NCI-H526 (cell line): ENCODE data around the gene DHRSX.
"Not testable (repeated sequence)": the region's sequence is repeated elsewhere in the genome, so short reads cannot be mapped to it uniquely, and the experiment has no call there.

Source experiments
- DNase-seq, 2 experiments: peaks; one replicate each; lab custom pipeline; 2025; lab: John Stamatoyannopoulos, UW

The DHRSX gene

DNA sequence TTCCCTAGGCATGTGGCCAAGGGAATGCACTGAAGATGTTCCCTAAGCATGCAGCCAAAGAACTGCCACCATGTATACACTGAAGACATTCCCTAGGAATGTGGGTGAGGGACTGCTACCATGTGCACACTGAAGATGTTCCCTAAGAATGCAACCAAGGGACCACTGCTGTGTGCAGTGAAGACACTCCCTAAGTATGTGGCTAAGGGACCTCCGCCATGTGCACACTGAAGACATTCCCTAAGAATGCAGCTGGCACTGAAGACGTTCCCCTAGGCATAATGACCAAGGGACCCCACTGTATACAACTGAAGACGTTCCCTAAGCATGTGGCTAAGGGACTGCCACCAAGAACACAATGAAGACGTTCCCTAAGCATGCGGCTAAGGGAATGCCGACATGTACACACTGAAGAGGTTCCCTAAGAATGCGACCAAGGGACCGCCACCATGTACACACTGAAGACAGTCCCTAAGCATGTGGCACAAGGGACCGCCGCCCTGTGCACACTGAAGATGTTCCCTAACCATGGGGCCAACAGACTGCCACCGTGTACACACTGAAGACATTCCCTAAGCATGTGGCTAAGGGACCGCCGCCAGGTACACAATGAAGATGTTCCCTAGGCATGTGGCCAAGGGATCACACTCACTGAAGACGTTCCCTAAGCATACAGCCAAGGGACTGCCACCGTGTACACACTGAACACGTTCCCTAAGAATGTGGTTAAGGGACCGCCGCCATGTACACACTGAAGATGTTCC, 25.6 kb downstream of the DHRSX start:
- no peak for DNase-seq

GRCh38 chrX:2474280-2474962, 26.4 kb downstream of the DHRSX start:
- no peak for DNase-seq

- not testable (repeated sequence) for DNase-seq
Measured at GRCh38 chrX:2473064-2473463, 27.7 kb downstream of the DHRSX start.

DNA sequence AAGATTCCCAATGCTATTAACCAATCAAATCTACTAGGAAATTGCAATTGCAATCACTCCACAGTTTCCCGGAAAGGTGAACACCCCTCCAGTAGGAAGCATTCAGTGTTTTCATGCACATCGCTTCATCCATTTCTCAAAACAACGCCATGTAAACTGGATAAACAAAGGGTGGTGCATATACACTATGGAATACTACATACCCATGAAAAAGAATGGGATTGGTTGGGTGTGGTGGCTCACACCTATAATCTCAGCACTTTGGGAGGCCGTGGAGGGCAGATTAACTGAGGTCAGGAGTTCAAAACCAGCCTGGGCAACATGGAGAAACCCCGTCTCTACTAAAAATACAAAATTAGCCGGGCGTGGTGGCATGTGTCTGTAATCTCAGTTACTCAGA, 29.1 kb downstream of the DHRSX start:
- DNase-seq, result no peak

- DNase-seq, result not testable (repeated sequence)
Measured at GRCh38 chrX:2471126-2471525, 29.6 kb downstream of the DHRSX start.

GRCh38 chrX:2469852-2470251, 30.9 kb downstream of the DHRSX start:
- DNase-seq, result not testable (repeated sequence)

DNA sequence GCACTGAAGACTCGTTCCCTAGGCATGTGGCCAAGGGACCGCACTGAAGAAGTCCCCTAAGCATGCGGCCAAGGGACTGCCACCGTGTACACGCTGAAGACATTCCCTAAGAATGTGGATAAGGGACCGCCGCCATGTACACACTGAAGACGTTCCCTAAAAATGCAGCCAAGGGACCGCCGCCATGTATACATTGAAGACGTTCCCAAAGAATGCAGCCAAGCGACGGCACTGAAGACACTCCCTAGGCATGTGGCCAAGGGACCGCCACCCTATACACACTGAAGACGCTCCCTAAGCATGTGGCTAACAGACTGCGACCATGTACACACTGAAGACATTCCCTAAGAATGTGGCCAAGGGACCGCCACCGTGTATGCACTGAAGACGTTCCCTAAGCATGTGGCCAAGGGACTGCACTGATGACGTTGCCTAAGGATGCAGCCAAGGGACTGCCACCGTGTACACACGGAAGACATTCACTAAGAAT, 31.5 kb downstream of the DHRSX start:
- no peak for DNase-seq

- DNase-seq, result no peak
Measured at GRCh38 chrX:2468261-2469195, 32.2 kb downstream of the DHRSX start.

- DNase-seq, result no peak
Measured at GRCh38 chrX:2466876-2467656, 33.7 kb downstream of the DHRSX start.

DNA sequence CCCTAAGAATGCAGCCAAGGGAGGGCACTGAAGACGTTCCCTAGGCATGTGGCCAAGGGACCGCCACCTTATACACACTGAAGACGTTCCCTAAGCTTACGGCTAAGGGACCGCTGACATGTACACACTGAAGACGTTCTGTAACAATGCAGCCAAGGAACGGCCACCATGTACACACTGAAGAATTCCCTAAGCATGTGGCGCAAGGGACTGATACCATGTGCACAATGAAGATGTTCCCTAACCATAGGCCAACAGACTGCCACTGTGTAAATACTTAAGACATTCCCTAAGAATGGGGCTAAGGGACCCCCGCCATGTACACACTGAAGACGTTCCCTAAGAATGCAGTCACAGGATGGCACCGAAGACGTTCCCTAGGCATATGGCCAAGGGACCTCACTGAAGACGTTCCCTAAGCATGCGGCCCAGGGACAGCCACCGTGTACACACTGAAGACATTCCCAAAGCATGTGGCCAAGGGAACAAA, 36.1 kb downstream of the DHRSX start:
- no peak for DNase-seq

DNA sequence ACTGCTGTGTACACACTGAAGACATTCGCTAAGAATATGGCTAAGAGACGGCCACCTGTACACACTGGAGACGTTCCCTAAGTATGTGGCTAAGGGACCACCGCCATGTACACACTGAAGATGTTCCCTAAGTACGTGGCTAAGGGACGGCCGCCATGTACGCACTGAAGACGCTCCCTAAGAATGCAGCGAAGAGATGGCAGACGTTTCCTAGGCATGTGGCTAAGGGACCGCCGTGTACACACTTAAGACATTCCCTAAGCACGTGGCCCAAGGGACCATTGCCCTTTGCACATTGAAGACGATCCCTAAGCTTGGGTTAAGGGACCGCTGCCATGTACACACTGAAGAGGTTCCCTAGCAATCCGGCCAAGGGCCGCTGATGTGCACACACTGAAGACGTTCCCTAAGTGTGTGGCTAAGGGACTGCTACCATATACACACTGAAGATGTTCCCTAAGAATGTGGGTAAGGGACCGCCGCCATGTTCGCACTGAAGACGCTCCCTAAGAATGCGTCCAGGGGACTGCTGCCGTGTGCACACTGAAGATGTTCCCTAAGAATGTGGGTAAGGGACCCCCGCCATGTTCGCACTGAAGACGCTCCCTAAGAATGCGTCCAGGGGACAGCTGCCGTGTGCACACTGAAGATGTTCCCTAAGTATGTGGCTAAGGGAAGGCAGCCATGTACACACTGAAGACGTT, 36.7 kb downstream of the DHRSX start:
- DNase-seq, result no peak

- not testable (repeated sequence) for DNase-seq
Measured at GRCh38 chrX:2463481-2463880, 37.3 kb downstream of the DHRSX start.

- no peak for DNase-seq
Measured at GRCh38 chrX:2462780-2463179, 38.0 kb downstream of the DHRSX start.

GRCh38 chrX:2462074-2462473, 38.7 kb downstream of the DHRSX start:
- no peak for DNase-seq

DNA sequence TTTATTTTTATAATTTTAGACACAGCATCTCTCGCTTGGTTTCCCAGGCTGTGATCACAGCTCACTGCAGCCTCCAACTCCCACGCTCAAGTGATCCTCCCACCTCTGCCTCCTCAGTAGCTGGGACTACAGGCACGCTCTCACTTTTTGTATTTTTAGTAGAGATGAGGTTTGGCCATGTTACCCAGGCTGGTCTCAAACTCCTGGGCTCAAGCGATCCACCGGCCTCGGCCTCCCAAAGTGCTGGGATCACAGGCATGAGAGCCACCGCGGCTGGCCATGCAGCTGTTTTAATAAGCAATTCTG, 39.1 kb downstream of the DHRSX start:
- no peak for DNase-seq

DNA sequence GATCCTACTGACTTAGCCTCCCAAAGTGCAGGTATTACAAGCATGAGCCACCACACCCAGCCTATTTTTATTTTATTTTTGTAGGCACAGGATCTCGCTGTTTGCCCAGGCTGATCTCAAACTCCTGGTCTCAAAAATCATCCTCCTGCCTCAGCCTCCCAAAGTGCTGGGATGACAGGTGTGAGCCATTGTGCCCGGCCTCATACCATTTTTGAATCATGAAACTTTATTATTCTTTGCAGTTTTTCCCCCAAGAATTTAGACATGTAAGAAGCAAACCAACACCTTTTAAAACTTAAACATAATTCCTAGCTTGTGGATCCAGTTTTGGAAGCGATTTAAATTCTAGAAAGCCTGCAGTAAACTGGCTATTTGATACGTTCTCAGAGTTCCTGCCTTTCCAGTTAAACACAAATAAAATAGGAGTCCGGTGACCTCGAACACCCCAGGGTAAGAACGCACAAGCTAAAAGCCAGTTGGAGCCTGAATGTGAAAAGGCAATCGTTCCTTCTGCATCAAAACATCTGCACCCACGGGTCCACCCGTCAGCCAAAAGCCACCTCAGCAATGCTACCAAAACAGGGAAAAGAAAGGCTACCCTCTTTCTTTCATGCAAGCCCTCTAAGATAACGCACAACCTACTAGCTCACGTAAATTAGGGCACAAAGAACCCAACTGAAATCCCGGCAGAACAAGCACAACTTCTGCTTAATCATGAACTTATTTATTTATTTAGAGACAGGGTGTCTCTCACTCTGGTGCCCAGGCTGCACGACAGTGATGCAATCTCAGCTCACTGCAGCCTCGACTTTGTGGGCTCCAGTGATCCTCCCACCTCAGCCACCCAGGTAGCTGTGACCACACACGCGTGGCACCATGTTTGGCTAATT, 39.7 kb downstream of the DHRSX start:
- DNase-seq, result not testable (repeated sequence)

DNA sequence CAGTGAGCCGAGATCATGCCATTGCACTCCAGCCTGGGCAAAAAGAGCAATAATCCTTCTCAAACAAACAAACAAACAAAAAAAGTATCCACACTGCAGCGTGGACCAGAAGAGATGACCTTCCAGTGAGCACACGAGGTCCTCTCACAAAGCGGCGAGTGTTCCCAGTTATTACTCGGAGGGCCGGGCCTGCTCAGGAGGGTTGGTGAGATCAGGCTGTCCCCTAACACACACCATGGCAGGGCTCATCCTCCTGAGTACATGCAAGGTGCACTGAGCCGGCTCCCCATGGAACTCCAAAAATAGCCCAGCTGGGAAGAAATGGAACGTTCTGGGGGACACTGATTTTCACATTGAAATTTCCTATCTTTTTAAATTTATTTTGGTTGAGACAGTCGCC, 40.7 kb downstream of the DHRSX start:
- not testable (repeated sequence) for DNase-seq

DNA sequence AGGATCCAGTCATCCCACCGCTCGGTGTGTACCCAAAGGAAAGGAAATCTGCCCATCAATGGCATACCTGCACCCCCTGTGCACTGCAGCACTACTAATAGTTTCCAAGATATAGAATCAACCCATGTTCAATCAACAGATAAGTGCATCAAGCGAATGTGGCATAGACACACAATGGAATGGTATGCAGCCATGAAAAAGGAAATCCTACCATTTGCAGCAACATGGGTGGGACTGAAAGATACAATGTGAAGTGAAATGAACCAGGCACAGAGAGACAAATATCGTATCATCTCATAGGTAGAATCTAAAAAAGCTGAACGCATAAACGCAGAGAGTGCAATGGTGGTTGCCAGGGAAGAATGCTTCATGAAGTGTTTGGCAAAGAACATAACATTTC, 42.5 kb downstream of the DHRSX start:
- no peak for DNase-seq

- no peak for DNase-seq
Measured at GRCh38 chrX:2457289-2458133, 43.3 kb downstream of the DHRSX start.
